Activated CD4-positive, alpha-beta T cell treated with anti-CD3 and anti-CD28 coated beads for 24 hours (primary cell): ENCODE data around the gene KRT86.
"Not testable (repeated sequence)": the region's sequence is repeated elsewhere in the genome, so short reads cannot be mapped to it uniquely, and the experiment has no call there.

Source experiments
- DNase-seq, 2 donors: peaks; one replicate each; pipeline ENCODE4 v3.0.0-alpha.2; 2020; ENCODE audit warnings: low read depth in 2 of 2

Gene KRT86

GRCh38 chr12:52291267-52291935, 17.0 kb downstream of the KRT86 start, which contains the start of gene KRT81:
KRT81 (minus strand) TSS chr12:52291534; CDS start chr12:52291465, 69 bp downstream.
- no peak for DNase-seq

GRCh38 chr12:52293926-52294325, 19.5 kb downstream of the KRT86 start:
- DNase-seq: no peak

GRCh38 chr12:52294803-52295202, 20.4 kb downstream of the KRT86 start:
- no peak for DNase-seq

- no peak for DNase-seq
Observed at GRCh38 chr12:52295663-52296062, 21.2 kb downstream of the KRT86 start.

GRCh38 chr12:52296572-52297215, 22.2 kb downstream of the KRT86 start:
- no peak for DNase-seq

GRCh38 chr12:52298677-52299190, 24.3 kb downstream of the KRT86 start:
- no peak for DNase-seq

- DNase-seq: no peak
Observed at GRCh38 chr12:52300796-52301691, 26.6 kb downstream of the KRT86 start.

GRCh38 chr12:52301721-52302120, 27.3 kb downstream of the KRT86 start:
- DNase-seq: not testable (repeated sequence)

- DNase-seq: not testable (repeated sequence)
Observed at GRCh38 chr12:52302242-52302914, 27.9 kb downstream of the KRT86 start.

GRCh38 chr12:52304941-52305411, 30.5 kb downstream of the KRT86 start:
- DNase-seq: not testable (repeated sequence)

GRCh38 chr12:52305921-52306705, 31.7 kb downstream of the KRT86 start:
- DNase-seq: no peak

GRCh38 chr12:52306731-52307130, 32.3 kb downstream of the KRT86 start:
- DNase-seq: no peak

GRCh38 chr12:52307836-52308805, 33.7 kb downstream of the KRT86 start:
- peak; percentile 16 to 28 for DNase-seq

GRCh38 chr12:52308806-52309425, 34.5 kb downstream of the KRT86 start:
- no peak for DNase-seq

GRCh38 chr12:52310622-52311284, 36.3 kb downstream of the KRT86 start:
- DNase-seq: no peak

GRCh38 chr12:52311285-52311648, 36.8 kb downstream of the KRT86 start:
- no peak for DNase-seq

- DNase-seq: no peak
Observed at GRCh38 chr12:52312086-52312485, 37.6 kb downstream of the KRT86 start.

- DNase-seq: no peak
Observed at GRCh38 chr12:52313461-52313860, 39.0 kb downstream of the KRT86 start.
